HL-60 (cell line): ENCODE results near the gene PROM2.

Experiments
- DNase-seq, 2 experiments: peaks; one replicate each; pipeline ENCODE4 v3.0.0-alpha.2; 2010 to 2020; ENCODE audit warnings: low read depth in 1 of 2, low spot score in 1 of 2
- H3K27ac ChIP-seq: fragments of 250-450 bp; sonication (Bioruptor Pico); replicated peaks from 2 replicates; pipeline ENCODE4 v1.5.1; 2020; ENCODE audit warnings: mild to moderate bottlenecking, moderate library complexity
- H3K27me3 ChIP-seq: fragments of 250-450 bp; sonication (Bioruptor Pico); 2 replicates; pipeline ENCODE4 v1.5.1; 2021; ENCODE audit warnings: mild to moderate bottlenecking, moderate library complexity; ENCODE audit not compliant: insufficient read depth, poor library complexity, severe bottlenecking
- H3K4me3 ChIP-seq: replicated peaks from 2 replicates; pipeline ENCODE4 v1.5.1; 2011; ENCODE audit warnings: mild to moderate bottlenecking, control low read depth, low read length; ENCODE audit not compliant: insufficient read depth
- CTCF ChIP-seq: IDR thresholded peaks from one replicate; pipeline ENCODE4 v1.5.1; 2011; ENCODE audit warnings: low read length, control low read depth, inconsistent platforms; ENCODE audit not compliant: insufficient read depth
- GABPA ChIP-seq: IDR thresholded peaks from 2 replicates; pipeline ENCODE4 v1.6.1; 2012; ENCODE audit warnings: low read depth
- POLR2AphosphoS5 ChIP-seq: IDR thresholded peaks from 2 replicates; pipeline ENCODE4 v1.6.1; 2012; ENCODE audit warnings: low read depth
- REST ChIP-seq: IDR thresholded peaks from 2 replicates; pipeline ENCODE4 v1.6.1; 2012; ENCODE audit warnings: low read depth; ENCODE audit not compliant: insufficient replicate concordance
- SPI1 ChIP-seq: IDR thresholded peaks from 2 replicates; pipeline ENCODE4 v1.6.1; 2012; ENCODE audit warnings: low read depth, mild to moderate bottlenecking, borderline replicate concordance

The PROM2 gene

GRCh38 chr2:95329891-95330793 is 55.9 kb downstream of the PROM2 start:
- Histone ChIP-seq H3K27ac (no peak overlapping the region), H3K27me3 (no peaks in the 10 kb centered on the region), H3K4me3 (no peak overlapping the region)
- no peak for TF ChIP-seq SPI1
- TF ChIP-seq REST: no peak
- TF ChIP-seq GABPA: no peak
- TF ChIP-seq POLR2AphosphoS5: no peak
- no peak for TF ChIP-seq CTCF
- DNase-seq: no peak

- TF ChIP-seq GABPA (no peak), REST (no peak), CTCF (no peak), SPI1 (no peak), POLR2AphosphoS5 (no peak)
- no peak for DNase-seq
- Histone ChIP-seq H3K27me3 (no peaks in the 10 kb centered on the region), H3K27ac (no peak overlapping the region), H3K4me3 (no peak overlapping the region)
Measured at GRCh38 chr2:95330794-95331338, 56.6 kb downstream of the PROM2 start.

- Histone ChIP-seq H3K4me3 (no peak overlapping the region), H3K27ac (no peak overlapping the region), H3K27me3 (no peaks in the 10 kb centered on the region)
- DNase-seq: no peak
- TF ChIP-seq POLR2AphosphoS5: no peak
- TF ChIP-seq GABPA: no peak
Measured at GRCh38 chr2:95331606-95332005, 57.4 kb downstream of the PROM2 start.

GRCh38 chr2:95332036-95332435 is 57.8 kb downstream of the PROM2 start:
- DNase-seq: no peak
- Histone ChIP-seq H3K27ac (no peak overlapping the region), H3K27me3 (no peaks in the 10 kb centered on the region), H3K4me3 (no peak overlapping the region)
- TF ChIP-seq SPI1 (no peak), CTCF (no peak), POLR2AphosphoS5 (no peak), REST (no peak), GABPA (no peak)
